GM23338 (cell line): ENCODE results near the gene IGBP1. TPM values are rescaled to one million over a fixed set of nuclear protein-coding genes. Genes with fewer than 3 reads are reported as not detected.

Experiments used
- ATAC-seq: fragments of 200-7000 bp; cut with Tn5 transposase; 3 replicates; pipeline ENCODE4 v1.9.1; 2020
- DNase-seq: peaks from one replicate; pipeline ENCODE4 v3.0.0-alpha.2; 2015; ENCODE audit warnings: low spot score
- H2AFZ ChIP-seq: fragments of 200-600 bp; sonication (generic); 2 replicates; pipeline ENCODE4 v1.8.0; 2016; ENCODE audit warnings: antibody characterized with exemption, mild to moderate bottlenecking, moderate library complexity
- H3F3A ChIP-seq: fragments of 200-600 bp; sonication (generic); replicated peaks from 2 replicates; pipeline ENCODE4 v1.8.0; 2017; ENCODE audit warnings: antibody characterized with exemption, mixed run types, low read depth
- H3K27ac ChIP-seq: fragments of 200-600 bp; sonication (generic); 2 replicates; pipeline ENCODE4 v1.6.1; 2016; ENCODE audit warnings: low read depth
- H3K27me3 ChIP-seq: fragments of 200-600 bp; sonication (generic); 2 replicates; pipeline ENCODE4 v1.8.0; 2016; ENCODE audit warnings: mild to moderate bottlenecking, mixed run types, moderate library complexity; ENCODE audit not compliant: insufficient read depth
- H3K36me3 ChIP-seq: fragments of 200-600 bp; sonication (generic); 2 replicates; pipeline ENCODE4 v1.8.0; 2016; ENCODE audit warnings: mild to moderate bottlenecking; ENCODE audit not compliant: insufficient read depth
- H3K4me1 ChIP-seq: fragments of 200-600 bp; sonication (generic); 2 replicates; pipeline ENCODE4 v1.8.0; 2016; ENCODE audit warnings: mild to moderate bottlenecking, moderate library complexity; ENCODE audit not compliant: insufficient read depth
- H3K4me2 ChIP-seq: fragments of 200-600 bp; sonication (generic); 2 replicates; pipeline ENCODE4 v1.7.1; 2017; ENCODE audit warnings: mixed run types
- H3K4me3 ChIP-seq: fragments of 200-600 bp; sonication (generic); 2 replicates; pipeline ENCODE4 v1.6.1; 2016; ENCODE audit warnings: mixed run types
- H3K79me2 ChIP-seq: fragments of 200-600 bp; sonication (generic); replicated peaks from 2 replicates; pipeline ENCODE4 v1.8.0; 2017; ENCODE audit warnings: mild to moderate bottlenecking; ENCODE audit not compliant: insufficient read depth
- H3K9me2 ChIP-seq: fragments of 200-600 bp; sonication (generic); 2 replicates; pipeline ENCODE4 v1.8.0; 2017; ENCODE audit not compliant: insufficient read depth
- H4K20me1 ChIP-seq: fragments of 200-600 bp; sonication (generic); replicated peaks from 2 replicates; pipeline ENCODE4 v1.8.0; 2017; ENCODE audit warnings: mild to moderate bottlenecking; ENCODE audit not compliant: insufficient read depth
- H3K27ac Mint-ChIP-seq: 2 replicates; pipeline ENCODE4 v1.8.0; 2020; ENCODE audit warnings: inconsistent platforms, mild to moderate bottlenecking, moderate library complexity, mixed read lengths
- H3K27me3 Mint-ChIP-seq: 3 replicates; pipeline ENCODE4 v1.8.0; 2022; ENCODE audit warnings: low read depth, mild to moderate bottlenecking, moderate library complexity, mixed read lengths, inconsistent platforms; ENCODE audit not compliant: insufficient read depth, poor library complexity
- H3K36me3 Mint-ChIP-seq: 3 replicates; pipeline ENCODE4 v1.8.0; 2021; ENCODE audit warnings: low read depth, mild to moderate bottlenecking, inconsistent platforms, moderate library complexity, mixed read lengths
- H3K4me1 Mint-ChIP-seq: 3 replicates; pipeline ENCODE4 v1.8.0; 2020; ENCODE audit warnings: mild to moderate bottlenecking, inconsistent platforms, mixed read lengths
- H3K4me3 Mint-ChIP-seq: 3 replicates; pipeline ENCODE4 v1.8.0; 2021; ENCODE audit warnings: moderate library complexity, mild to moderate bottlenecking, inconsistent platforms, mixed read lengths
- H3K9me3 Mint-ChIP-seq: 3 replicates; pipeline ENCODE4 v1.8.0; 2020; ENCODE audit warnings: moderate library complexity, mild to moderate bottlenecking, inconsistent platforms, mixed read lengths
- EZH2 ChIP-seq: fragments of 200-600 bp; sonication (generic); IDR thresholded peaks from one replicate; pipeline ENCODE4 v1.8.0; 2017; ENCODE audit warnings: antibody characterized with exemption, mild to moderate bottlenecking, low read depth; ENCODE audit not compliant: unreplicated experiment
- polyA plus RNA-seq: library from polyadenylated mRNA; unstranded; fragments of >200 nt; fragmentation: Nextera tagmentation; extraction: Ambion mirVana; gene quantifications from 2 replicates; pipeline ENCODE4 v1.2.1, GENCODE V29; 2016
- total RNA-seq: library from RNA; depleted of rRNA; stranded (reverse); fragments of >200 nt; shearing (Covaris generic); gene quantifications from 2 replicates; pipeline ENCODE4 v1.2.3, GENCODE V29; 2014
- TF ChIP-seq, protein P1 (sequence below): IDR thresholded peaks from 2 replicates; pipeline ENCODE4 v1.6.1; 2016; ENCODE audit warnings: antibody characterized with exemption
- TF ChIP-seq, protein P2 (sequence below), 2 experiments: fragments of 200-600 bp in 1 of 2; sonication (generic) in 1 of 2; conservative IDR thresholded peaks; 2 replicates each; pipeline versions ENCODE4 v1.5.1 to v1.6.1; 2016 to 2017; ENCODE audit warnings: antibody characterized with exemption in 2 of 2, low read depth in 2 of 2, mild to moderate bottlenecking in 2 of 2, moderate library complexity in 1 of 2
- TF ChIP-seq, protein P3 (sequence below): IDR thresholded peaks from one replicate; pipeline ENCODE4 v1.6.1; 2018; ENCODE audit warnings: antibody characterized with exemption; ENCODE audit not compliant: unreplicated experiment

Gene IGBP1
- total and polyA plus RNA-seq, 2 experiments from 2014 or later: 36.8 to 38.5 TPM

DNA sequence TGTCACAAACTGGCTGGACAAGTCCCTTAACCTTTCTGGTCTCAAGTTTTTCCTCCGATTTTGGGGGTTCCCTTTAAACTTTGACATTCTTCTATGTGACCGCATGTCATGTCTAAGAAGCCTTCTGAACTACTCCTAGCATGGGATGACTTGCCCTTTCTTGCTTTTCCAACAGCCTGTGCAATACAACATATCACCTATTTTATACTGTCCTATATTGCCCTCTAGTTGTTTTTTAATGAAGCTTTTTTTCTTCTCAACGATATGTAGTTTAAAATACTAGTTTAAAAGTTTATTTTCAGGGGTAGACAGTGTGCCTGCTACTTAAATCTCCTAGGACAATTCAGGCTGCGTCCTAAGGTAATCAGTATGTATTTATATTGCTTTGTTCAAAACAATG lies 1.0 kb upstream of the IGBP1 start:
- Histone ChIP-seq H3K27me3 (no peaks in the 10 kb centered on the region), H4K20me1 (no peaks in the 10 kb centered on the region), H3K4me2 (peak overlapping the region; percentile 78), H2AFZ (no peak overlapping the region), H3K4me3 (no peak overlapping the region), H3K36me3 (no peaks in the 10 kb centered on the region), H3K4me1 (peaks cover 37% of the 10 kb centered on the region), H3K27ac (no peak overlapping the region), H3K79me2 (peaks cover 27% of the 10 kb centered on the region), H3K9me2 (no peaks in the 10 kb centered on the region), H3F3A (no peaks in the 10 kb centered on the region)
- no peak for DNase-seq
- H3K27ac Mint-ChIP-seq: no peak overlapping the region
- peak overlapping the region; percentile 36 for H3K4me3 Mint-ChIP-seq
- peaks cover 17% of the 10 kb centered on the region for H3K36me3 Mint-ChIP-seq
- no peak for ATAC-seq
- peaks cover 29% of the 10 kb centered on the region for H3K4me1 Mint-ChIP-seq
- TF ChIP-seq EZH2: no peak
- TF ChIP-seq, protein P1, sequence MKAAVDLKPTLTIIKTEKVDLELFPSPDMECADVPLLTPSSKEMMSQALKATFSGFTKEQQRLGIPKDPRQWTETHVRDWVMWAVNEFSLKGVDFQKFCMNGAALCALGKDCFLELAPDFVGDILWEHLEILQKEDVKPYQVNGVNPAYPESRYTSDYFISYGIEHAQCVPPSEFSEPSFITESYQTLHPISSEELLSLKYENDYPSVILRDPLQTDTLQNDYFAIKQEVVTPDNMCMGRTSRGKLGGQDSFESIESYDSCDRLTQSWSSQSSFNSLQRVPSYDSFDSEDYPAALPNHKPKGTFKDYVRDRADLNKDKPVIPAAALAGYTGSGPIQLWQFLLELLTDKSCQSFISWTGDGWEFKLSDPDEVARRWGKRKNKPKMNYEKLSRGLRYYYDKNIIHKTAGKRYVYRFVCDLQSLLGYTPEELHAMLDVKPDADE: no peak
- peaks cover 5% of the 10 kb centered on the region for H3K27me3 Mint-ChIP-seq
- H3K9me3 Mint-ChIP-seq: no peaks in the 10 kb centered on the region; the same call in 2 of the 3 replicates

DNA sequence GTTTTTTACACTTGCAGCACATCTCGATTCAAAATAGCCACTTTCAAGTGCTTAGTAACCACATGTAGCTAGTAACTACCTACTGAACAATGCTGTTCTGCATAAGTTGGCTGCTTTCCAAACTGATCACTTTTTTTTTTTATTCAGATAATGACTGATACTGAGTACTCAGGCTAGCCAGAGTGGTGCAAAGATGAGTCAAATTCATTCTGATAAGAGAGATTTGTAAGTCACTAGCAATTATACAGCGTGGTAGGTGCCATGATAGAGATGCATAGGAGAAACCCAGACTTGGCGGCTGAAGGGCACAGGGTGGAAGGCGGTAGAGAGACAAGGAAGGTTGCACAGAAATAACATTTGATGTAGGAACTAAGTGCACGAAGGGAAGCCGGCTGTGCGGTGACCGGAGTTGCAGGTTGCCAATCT lies 357 bp upstream of the IGBP1 start:
- H3K27ac ChIP-seq: peak overlapping the region; percentile 75; the same call in 1 of the 2 replicates
- Mint-ChIP-seq H3K4me3 (peak overlapping the region; percentile 100), H3K9me3 (no peaks in the 10 kb centered on the region; the same call in 2 of the 3 replicates), H3K36me3 (peaks cover 20% of the 10 kb centered on the region), H3K27me3 (peaks cover 5% of the 10 kb centered on the region), H3K27ac (peak overlapping the region; percentile 99), H3K4me1 (peaks cover 29% of the 10 kb centered on the region)
- no peaks in the 10 kb centered on the region for H4K20me1 ChIP-seq
- H3K4me1 ChIP-seq: peaks cover 37% of the 10 kb centered on the region
- DNase-seq (no peak), ATAC-seq (no peak)
- TF ChIP-seq, protein P2, sequence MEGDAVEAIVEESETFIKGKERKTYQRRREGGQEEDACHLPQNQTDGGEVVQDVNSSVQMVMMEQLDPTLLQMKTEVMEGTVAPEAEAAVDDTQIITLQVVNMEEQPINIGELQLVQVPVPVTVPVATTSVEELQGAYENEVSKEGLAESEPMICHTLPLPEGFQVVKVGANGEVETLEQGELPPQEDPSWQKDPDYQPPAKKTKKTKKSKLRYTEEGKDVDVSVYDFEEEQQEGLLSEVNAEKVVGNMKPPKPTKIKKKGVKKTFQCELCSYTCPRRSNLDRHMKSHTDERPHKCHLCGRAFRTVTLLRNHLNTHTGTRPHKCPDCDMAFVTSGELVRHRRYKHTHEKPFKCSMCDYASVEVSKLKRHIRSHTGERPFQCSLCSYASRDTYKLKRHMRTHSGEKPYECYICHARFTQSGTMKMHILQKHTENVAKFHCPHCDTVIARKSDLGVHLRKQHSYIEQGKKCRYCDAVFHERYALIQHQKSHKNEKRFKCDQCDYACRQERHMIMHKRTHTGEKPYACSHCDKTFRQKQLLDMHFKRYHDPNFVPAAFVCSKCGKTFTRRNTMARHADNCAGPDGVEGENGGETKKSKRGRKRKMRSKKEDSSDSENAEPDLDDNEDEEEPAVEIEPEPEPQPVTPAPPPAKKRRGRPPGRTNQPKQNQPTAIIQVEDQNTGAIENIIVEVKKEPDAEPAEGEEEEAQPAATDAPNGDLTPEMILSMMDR (conservative IDR thresholded peaks at IDR 0.05; ENCODE audit: low read depth in 2 of 2): no peak
- TF ChIP-seq, protein P3, sequence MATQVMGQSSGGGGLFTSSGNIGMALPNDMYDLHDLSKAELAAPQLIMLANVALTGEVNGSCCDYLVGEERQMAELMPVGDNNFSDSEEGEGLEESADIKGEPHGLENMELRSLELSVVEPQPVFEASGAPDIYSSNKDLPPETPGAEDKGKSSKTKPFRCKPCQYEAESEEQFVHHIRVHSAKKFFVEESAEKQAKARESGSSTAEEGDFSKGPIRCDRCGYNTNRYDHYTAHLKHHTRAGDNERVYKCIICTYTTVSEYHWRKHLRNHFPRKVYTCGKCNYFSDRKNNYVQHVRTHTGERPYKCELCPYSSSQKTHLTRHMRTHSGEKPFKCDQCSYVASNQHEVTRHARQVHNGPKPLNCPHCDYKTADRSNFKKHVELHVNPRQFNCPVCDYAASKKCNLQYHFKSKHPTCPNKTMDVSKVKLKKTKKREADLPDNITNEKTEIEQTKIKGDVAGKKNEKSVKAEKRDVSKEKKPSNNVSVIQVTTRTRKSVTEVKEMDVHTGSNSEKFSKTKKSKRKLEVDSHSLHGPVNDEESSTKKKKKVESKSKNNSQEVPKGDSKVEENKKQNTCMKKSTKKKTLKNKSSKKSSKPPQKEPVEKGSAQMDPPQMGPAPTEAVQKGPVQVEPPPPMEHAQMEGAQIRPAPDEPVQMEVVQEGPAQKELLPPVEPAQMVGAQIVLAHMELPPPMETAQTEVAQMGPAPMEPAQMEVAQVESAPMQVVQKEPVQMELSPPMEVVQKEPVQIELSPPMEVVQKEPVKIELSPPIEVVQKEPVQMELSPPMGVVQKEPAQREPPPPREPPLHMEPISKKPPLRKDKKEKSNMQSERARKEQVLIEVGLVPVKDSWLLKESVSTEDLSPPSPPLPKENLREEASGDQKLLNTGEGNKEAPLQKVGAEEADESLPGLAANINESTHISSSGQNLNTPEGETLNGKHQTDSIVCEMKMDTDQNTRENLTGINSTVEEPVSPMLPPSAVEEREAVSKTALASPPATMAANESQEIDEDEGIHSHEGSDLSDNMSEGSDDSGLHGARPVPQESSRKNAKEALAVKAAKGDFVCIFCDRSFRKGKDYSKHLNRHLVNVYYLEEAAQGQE: no peak
- no peaks in the 10 kb centered on the region for H3F3A ChIP-seq
- no peaks in the 10 kb centered on the region for H3K27me3 ChIP-seq
- peak overlapping the region; percentile 91 for H2AFZ ChIP-seq
- H3K9me2 ChIP-seq: no peaks in the 10 kb centered on the region
- peak overlapping the region; percentile 91 for H3K4me3 ChIP-seq
- H3K4me2 ChIP-seq: peak overlapping the region; percentile 78
- H3K79me2 ChIP-seq: peaks cover 27% of the 10 kb centered on the region
- no peaks in the 10 kb centered on the region for H3K36me3 ChIP-seq
